HG03575 (cell line): ENCODE data around the gene CRHR2.

Experiments
- ATAC-seq: cut with Tn5 transposase; IDR thresholded peaks from one replicate; pipeline ENCODE4 v1.9.1; 2021; ENCODE audit not compliant: unreplicated experiment, insufficient number of reproducible peaks, low FRiP score; ENCODE audit errors: extremely low read depth

The CRHR2 gene

GRCh38 chr7:30687604-30688003, 5.3 kb upstream of the CRHR2 start:
- no peak for ATAC-seq

DNA sequence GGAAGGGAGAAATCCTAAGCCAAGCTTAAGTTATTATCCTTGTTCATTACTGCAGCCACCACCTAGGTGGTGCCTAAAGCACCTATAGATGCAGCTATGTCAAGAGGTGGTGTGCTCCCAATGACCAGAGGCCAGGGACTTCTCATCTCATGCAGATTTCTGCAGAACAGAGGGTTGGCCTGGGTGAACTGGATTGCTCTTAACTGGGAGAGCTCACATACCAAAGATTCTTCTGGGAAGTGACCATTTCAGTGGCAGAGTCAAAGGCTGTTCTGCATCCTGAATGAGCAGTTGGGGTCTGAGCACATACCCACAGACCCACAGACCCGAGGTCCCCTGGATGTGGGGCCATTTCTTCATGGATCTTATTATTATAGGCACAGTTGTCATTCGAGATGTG, 2.1 kb upstream of the CRHR2 start:
- no peak for ATAC-seq

GRCh38 chr7:30683816-30684215, 1.6 kb upstream of the CRHR2 start:
- no peak for ATAC-seq

GRCh38 chr7:30683306-30683705, 1.1 kb upstream of the CRHR2 start:
- no peak for ATAC-seq

- ATAC-seq: no peak
Observed at GRCh38 chr7:30681815-30682211, 443 bp downstream of the CRHR2 start.

DNA sequence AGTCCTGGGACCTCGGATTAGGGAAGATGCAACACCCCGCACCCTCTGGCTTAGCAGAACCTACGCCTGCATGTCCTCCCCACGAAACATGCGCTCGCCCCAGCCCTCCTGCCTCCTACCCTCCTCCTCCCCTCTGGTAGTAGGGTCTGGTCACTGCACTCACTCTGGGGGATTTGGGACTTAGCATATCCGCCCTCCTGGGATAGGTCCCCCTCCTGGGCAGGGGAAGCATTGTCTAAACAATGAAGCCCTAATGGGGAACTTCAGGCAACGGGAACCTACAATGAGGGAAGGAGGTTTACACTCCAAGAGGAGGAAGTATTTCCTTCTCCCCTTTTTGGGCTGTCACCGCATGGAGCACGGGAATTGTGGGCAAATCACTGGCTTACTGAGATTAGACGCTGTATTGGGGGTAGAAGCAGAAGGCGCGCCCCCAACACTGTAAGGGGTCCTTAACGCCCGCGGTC, 892 bp downstream of the CRHR2 start:
- no peak for ATAC-seq

- no peak for ATAC-seq
Observed at GRCh38 chr7:30679664-30680063, 2.6 kb downstream of the CRHR2 start.

DNA sequence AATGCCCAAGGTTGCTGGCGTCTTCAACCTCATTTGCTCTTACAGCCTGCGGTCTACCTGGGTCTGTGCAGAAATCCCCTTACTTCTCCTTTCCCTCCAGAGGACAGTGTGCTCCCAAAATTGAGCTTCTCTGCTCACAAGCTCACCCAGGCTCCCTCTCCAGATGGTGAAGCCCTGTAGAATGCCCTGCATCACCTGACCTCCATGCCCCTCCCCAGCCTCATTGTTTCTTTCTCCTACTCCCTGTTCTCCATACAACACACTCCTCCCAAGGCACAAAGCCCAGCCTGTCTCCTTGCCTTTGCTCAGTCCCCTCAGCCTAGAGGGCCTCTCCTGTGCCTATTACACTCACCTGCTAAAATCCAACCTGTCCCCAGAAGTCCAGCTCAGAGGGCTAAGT, 3.5 kb downstream of the CRHR2 start:
- no peak for ATAC-seq

DNA sequence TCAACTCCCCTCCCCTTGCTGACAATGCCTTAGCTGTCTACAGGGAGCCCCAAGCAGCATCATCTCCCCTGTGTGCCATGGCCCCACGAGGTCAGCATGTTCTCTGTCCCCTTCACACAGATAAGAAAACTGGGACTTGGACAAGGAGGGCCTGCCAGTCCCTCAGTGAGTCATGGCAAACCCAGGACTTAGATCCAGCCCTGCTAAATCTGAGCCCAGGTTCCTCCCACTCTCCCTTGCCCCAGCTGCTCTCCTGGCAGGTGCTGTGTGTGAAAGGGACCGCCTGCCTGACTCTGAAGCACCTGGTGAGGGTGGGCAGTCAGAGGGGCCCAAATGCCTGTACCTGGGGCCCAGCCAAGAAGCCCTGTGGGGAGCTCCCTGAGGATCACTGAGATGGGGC, 7.4 kb downstream of the CRHR2 start:
- no peak for ATAC-seq

DNA sequence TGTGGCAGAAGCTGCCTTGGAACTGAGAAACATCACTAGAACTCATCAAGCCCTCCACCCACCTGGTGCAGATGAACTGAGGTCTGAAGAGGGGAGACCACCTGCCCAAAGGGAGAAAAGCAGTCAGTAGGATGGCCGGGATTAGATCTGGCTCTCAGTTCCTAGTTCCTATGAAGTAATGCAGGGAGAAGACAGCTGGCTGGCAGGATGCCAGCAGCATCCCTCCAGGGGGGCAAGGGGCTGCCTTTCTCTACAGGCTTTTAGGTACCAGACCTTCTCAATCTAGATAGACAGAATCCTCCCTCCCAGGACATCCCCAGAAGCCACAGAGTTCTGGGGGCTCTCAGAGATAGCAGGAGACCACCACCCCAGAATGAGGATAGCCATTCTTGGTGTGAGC, 7.8 kb downstream of the CRHR2 start:
- no peak for ATAC-seq

DNA sequence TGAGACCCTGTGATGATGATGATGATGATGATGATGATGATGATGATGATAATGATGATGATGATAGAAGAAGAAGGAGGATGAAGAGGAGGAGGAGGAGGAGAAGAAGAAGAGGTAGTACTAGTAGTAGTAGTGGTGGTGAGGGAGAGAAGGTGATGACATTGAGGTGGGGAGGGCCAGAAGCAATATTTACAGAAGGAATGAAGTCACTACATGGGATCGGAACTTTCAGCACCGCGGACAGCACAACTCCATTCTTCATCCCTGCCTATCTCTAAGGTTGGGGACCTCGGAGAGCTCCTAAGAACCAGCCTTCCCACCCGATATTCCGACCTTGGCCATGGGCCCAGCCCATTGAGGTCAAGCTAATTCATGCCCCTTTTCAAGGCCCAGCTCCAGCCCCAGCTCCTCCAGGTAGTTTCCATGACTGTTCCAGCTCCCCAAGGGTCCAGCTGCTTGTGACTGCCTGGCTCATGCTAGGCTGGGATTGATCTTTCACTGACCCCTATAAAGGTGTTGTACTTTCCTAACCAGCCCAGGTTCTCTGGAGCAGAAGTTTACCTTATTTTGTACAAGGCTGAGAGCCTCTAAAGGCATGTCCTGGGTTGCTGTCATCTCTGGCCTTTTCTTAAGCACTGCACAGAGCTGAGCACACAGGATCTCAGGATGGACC, 10.3 kb downstream of the CRHR2 start:
- ATAC-seq: no peak

DNA sequence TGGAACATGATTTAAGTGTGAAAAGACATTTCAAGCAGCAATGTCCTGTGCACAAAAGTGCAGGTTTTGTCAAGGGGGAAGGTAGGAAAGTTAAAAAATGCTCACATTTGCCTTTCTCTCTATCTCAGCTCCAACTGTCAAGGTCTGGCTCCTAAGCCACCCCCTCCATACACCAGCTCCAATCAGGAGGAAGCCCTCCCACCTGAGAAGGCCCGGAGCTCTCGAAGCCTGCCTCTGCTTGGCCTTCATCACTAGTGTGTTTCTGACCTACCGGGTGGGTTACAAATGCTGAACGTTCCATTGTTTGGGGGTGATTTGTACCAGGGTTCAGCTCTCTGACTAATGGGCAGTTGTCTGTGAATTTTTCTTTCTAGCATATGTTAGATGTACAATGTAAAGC, 14.2 kb downstream of the CRHR2 start:
- ATAC-seq: no peak

DNA sequence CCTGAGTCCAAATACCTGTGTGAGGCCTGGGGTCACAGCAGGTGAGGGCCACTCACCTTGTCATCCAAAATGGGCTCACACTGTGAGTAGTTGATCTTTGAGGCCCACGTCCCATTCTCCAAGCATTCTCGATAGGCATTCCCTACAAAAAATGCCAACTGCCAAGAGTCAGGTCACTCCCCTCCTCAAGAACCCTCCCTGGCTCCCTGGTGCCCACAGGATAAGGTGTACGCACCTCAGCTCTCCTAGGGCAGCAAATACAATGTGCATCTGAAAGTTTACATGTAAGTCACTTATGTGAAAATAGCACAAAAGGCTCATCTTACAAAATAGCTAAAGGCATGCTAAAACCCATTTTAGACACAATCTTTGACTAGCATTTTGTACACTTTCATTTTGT, 15.1 kb downstream of the CRHR2 start:
- ATAC-seq: no peak

GRCh38 chr7:30665449-30665848, 16.8 kb downstream of the CRHR2 start:
- no peak for ATAC-seq

DNA sequence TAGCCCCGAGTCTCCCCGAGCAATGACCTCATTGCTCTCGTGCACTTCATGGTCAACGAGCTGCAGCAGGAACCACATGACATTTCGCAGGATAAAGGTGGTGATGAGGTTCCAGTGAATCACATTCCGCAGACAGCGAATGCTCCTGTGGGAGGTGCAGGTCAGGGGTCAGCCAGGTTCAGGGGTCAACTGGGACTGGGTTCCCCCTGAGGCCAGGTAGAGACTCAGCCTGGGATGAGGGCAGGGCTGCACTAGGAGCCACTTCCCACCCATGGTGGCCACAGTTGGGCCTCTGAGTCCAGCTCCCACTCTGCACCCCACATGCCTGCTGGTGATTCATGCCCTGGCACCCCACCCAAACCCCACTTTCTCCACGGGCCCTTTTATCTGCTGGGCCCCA, 17.2 kb downstream of the CRHR2 start:
- ATAC-seq: no peak

DNA sequence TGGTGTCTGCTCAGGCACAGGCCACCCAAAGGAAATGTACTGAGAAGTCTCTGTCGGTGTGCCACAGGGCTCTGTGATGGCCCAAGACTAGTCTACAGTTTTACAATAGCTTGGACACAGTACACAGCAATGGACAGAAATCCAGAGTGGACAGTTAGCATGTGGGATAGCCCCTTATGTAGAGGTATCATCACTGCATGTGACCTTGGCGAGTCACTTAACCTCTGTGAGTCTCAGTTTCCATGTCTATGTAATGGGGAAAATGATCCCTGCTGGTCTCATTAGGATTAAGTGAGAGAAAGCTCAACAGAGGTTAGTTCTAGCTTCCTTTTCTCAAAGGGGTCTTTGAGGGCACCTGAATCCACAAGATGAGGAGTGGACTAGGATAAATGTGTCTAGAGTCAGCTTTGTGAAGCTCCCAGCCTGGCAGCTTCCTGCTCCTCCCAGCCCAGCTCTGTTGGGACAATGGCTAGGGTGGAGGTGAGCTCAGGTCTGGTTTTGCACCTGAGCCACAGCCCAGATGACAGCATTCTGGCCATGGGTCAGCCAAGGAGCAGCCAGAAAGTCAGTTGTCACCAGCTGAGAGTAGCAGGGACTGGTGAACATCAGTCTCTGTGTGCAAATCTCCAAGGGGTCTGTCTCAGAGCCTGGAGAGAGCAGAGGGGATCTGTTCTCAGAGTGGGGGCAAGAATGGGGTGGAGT, 17.9 kb downstream of the CRHR2 start:
- no peak for ATAC-seq

DNA sequence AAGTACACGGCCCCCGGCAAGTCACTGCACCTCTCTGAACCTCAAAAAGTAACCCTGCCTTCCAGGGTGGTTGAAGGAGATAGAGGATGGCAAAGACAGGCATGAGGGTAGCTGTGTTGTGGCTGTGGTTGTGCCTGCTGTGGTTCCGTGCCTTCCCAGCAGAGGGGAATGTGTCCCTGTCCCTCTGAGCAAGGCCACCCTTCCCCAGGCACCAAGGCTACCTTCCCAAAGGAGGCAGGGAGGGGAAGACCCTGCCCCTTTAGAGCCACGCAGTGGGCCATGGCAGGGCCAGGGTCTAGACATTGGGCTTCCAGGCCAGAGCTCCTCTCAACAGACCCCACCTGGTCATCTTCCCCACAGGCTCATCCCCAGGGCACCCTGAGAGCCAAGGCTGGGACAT, 18.8 kb downstream of the CRHR2 start:
- no peak for ATAC-seq

DNA sequence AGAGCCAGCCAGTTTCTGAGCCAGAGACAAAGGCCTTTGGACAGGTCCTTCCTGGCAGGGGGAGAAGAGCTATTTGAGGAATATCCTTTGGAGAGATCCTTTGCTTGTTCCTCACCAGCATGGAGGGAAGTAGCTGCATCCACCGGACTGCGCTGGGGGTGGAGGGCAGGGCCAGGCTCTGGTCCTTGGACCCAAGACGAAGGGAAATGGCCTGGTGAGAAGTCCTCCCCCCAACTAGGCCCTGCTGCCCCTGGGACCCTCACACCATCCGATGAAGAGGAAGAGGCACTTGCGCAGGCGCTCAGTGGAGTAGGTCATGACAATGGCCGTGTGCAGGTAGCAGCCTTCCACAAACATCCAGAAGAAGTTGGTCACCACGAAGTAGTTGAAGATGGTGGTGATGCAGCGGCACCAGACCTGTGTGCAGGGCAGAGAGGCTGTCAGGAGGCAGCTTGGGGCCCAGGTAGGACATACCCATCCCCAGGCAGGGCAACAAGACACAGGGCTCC, 19.8 kb downstream of the CRHR2 start:
- ATAC-seq: no peak

GRCh38 chr7:30661926-30662325, 20.3 kb downstream of the CRHR2 start:
- no peak for ATAC-seq

- ATAC-seq: no peak
Observed at GRCh38 chr7:30660331-30661255, 21.7 kb downstream of the CRHR2 start.
